Measurements from ENCODE around the gene IFT122.

Gene IFT122

DNA sequence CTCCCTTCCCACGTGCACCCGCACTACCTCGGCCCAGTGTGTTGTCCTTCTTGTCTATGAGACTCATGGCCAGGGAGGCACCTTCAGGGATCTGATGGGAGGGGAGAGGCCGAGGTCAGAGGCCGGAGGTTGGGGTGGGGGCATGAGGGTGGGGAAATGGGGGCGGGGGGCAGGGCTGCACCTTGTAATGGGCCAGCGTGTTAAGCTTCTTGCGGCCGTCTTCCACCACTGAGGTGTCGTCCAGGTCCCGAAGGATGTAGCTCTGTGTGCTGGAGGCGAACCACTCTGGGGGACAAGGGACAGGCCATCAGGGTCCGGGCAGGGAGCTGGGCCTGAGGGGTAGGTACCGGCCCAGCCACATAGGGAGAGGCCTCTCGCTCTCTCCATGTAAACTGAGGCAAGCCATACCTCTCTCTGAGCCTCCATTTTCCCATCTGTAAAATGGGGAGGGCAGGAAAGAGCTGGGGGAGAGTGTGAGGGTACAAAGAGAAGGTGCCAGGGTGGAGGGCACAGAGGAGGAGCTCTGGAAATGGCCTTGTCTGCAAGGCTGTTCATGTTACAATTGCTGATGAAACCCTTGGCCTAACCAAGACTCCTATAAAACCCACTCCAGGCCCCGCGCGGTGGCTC, 121.7 kb downstream of the IFT122 start:
- DNase-seq, result no peak

DNA sequence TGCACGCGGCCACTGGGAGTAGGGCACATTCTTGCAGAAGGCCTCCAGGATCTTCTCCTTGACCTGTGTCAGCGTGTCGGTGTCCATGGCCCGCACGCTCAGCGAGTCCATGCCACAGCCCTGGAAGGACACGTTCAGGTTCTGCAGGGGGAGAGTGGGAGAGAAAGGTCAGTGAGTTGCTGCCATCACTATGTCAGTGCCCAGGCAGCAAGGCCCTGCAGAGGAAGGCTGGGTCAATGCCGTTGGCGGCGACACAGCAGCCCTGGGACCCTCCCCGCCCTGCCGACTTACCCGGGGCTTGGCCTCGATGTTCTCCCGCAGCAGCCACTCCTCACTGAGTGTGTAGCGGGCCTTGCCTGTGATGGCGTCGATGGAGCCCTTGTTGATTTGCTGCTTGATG, 122.8 kb downstream of the IFT122 start:
- DNase-seq, result no peak

DNA sequence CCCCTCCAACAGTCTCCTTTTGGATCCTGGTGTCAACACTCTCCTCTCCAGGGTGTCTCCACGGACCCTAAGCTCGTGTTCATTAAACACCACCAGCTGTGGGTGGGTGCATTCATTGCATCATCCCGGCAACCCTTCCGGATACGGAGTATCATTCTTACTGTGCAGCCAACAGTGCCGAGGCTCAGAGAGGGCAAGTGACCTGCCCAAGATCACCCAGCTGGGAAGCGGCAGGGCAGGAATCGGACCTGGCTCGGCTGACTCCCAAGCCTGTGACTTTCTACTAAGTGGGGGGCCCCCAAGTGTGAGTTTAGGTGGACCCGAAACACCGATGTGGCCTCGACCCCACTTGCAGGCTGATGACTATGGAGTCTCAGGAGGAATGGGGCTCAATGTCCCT, 123.3 kb downstream of the IFT122 start:
- DNase-seq, result no peak

DNA sequence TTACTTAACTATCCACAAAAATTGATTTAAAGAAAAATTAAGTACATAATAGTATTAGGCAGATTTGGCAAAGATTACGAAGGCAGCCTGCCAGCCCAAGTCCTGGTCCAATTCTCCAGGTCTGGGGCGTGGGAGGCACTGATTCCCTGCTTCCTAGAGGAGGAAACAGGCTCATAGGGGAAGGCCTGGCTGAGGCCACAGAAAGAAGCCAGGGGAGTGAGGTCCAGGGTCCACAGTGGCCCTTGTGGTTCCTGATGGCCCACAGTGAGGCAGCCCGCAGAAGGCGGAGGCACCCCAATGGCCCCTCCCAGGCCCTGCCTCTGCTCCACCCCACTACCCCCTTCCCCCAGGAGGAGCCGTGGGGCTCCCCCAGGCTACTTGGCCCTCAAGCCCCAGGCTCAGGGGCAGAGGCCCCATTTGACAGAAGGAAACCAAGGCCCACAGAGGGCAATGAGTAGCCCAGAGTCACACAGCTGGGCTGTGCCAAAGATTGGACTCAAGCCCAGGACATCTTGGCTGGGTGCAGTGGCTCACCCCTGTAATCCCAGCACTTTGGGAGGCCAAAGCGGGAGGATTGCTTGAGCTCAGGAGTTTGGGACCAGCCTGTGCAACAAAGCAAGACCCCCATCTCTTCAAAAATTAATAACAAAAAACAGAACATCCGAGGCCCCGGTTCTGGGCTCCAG, 124.0 kb downstream of the IFT122 start:
- no peak for DNase-seq

DNA sequence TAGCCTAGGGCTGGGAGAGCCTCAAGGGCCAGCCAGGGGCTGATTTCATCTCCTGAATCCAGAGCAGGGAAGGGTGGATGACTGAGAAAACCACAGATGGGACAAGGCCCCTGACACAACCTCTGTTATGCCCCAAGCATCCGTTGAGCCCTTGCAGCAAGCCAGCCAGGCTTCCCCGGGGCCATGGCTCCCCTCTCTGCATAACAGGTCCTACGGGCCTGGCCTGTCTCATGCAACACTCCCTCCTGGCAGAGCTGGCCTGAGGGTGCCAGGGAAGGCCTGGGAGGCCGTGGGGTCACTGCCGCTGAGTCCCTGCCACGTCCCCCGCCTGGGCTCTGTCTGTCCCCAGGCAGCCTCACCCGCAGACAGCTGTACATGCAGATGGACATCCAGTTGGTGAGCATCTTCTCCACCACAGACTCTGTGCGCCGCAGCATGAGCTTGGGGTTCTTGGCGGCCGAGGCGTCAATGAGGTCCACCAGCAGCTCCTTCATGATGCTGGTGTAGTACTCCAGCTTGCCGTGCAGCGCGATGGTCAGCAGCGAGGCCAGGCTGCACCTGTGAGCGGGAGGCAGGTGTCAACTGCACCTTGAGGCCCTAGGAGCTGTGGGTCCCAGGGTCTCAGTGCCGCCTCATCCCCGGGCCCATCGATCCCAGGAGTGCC, 125.1 kb downstream of the IFT122 start:
- no peak for DNase-seq

DNA sequence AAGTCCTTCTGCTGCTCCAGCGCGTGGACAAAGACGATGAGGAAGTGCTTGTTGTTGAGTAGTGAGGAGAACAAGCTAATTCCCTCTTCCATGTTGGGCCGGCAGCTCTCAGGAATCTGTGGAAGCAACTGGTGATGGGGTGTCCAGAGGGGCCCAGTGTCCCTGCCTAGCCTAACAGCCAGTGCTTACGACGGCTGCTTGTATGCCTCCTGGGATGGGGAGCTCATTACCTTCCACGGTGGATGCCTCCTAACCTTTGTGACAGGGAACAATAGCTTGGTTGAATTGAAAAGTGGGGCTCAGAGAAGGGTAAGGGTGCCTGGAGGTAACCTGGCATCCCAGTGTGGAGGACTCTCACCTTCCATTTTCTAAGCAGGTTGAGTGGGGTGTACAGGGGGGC, 125.9 kb downstream of the IFT122 start:
- DNase-seq, result no peak

DNA sequence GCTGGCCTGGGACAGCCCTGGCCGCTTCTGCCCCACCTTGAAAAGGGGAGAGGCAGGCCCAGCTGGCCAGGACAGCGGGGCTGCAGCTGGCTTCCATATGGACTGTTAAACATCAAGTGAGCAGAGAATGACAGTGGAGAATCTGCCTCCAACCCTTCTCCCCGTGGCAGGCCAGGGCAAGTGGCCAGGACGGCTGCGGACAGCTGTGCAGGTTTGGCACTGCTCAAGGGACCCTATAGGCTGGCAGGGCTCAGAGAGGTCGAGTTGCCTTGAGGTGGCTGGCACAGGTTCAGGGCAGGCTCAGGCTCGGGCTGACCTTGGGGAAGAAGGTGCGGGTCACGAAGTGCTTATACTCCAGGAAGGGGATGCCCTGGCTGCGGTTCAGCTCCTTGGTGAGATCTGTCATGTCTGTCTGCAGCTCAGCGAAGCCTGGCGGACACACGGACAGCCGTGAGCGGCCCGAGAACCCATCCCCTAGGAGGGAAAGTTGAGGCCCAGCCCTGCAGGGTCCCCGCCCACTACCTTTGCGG, 127.2 kb downstream of the IFT122 start:
- peak; percentile 33 for DNase-seq

DNA sequence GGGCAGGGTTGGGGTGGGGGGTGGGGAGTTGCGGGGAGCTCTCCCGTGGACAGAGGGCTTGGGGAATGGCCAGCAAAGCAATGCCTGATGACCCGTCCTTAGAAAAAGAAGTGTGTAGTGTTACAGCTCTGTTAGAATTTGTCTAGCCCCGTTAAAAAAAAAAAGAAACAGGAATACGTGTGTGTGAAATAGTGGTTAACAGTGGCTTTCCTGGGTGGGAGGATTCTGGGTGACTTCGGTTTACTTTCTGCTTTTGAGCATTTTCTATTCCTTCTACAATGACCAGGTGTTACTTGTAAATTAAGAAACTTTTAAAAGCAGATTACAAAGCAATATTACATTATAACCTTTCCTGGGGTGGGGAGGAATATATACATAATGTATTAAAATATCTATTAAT, 127.9 kb downstream of the IFT122 start:
- DNase-seq, result no peak

DNA sequence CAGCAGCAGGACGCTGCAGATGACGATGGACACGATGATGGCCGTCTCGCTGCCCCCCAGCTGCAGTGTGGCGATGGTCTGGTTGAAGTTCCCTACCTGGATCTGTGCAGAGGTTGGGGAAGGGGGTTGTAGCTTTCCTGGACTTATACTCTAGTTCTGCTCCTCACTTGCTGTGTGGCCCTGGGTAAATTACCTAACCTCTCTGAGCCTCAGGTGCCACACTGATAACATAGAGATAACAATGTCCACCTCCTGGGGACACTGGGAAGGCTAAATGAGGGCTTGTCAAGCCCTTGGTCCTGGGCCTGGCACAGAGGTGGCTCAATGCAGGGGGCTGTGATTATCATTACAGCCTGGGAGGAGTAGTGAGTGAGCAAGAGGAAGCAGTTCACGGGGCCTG, 129.8 kb downstream of the IFT122 start:
- no peak for DNase-seq
